GM23248 (cell line): ENCODE measurements around the gene PPP2R2B.

Source experiments
- EZH2 ChIP-seq: fragments of 200-600 bp; sonication (generic); IDR thresholded peaks from 2 replicates; pipeline ENCODE4 v1.6.1; 2018; ENCODE audit warnings: antibody characterized with exemption, mild to moderate bottlenecking; ENCODE audit not compliant: insufficient read depth, poor library complexity, severe bottlenecking
- EZH2phosphoT487 ChIP-seq: fragments of 200-600 bp; sonication (generic); IDR thresholded peaks from 2 replicates; pipeline ENCODE4 v1.6.1; 2018; ENCODE audit warnings: antibody characterized with exemption, moderate library complexity, mild to moderate bottlenecking, low read depth; ENCODE audit not compliant: insufficient read depth

DNA sequence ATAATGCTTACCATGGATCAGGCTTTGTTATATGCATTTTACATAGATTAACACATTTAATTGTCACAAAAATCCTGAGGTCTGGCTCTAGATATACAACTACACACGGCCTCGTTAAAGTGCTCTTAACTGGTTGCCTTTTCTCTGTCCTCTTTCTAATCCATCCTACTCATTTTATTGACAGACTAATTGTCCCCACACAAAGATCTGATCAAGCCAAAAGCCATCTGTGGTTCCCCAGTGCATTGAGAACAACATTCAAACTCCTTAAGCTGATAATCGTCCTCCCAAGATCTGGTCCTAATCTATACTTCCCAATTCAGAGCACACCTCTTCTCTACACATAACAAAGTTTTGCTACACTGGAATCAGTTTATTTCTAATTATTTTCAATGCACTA is 23.9 kb upstream of the PPP2R2B start:
- no peak for TF ChIP-seq EZH2phosphoT487
- TF ChIP-seq EZH2 = no peak
